C4-2B (cell line): ENCODE results near the gene CBX6.

ENCODE experiments used
- H3K27ac ChIP-seq: fragments of 450-650 bp; 2 replicates; pipeline ENCODE4 v1.5.1; 2017
- ZFX ChIP-seq: fragments of 450-650 bp; IDR thresholded peaks from 2 replicates; pipeline ENCODE4 v1.6.1; 2017
- TF ChIP-seq, protein P1 (sequence below): fragments of 450-650 bp; conservative IDR thresholded peaks from 2 replicates; pipeline ENCODE4 v1.5.1; 2017; ENCODE audit warnings: mild to moderate bottlenecking

Gene CBX6

DNA sequence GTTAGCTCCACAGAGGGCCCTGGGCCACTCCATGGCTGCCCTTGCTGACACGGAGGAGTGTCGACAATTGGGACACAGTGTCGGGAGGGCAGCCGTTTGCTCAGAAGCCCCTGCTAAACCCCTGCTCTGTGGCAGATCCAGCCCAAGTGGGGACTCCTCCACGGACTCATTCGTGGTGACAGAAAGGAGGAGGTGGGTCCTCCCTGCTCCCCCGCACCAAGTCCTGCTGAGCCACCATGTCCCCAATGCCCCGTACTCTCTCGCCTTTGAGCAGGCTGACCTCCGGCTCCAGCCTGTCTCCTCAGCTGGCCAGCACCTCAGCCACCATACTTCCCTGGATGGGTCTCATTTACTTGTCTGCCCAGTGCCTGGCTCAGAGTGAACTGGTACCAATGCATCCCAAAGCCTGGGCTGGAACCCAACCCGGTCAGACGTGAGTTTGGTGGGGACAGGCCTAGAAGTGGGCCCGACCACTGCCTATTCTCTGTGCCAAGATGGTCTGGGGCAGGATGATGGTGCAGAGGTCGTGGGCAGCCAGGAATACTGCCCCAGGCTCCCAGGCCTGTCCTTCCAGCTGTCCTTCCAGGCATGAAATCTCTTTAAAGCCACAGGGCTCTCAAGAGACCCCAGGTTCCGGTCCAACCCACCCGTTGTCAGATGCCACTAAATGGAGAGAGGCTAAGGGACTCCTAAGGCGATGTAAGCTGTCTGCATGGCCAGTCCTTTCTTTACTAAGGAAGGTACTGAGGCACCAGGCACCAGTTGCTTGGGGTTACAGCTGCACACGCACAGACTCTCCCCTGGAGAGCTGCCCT is 4.3 kb downstream of the CBX6 start:
- TF ChIP-seq ZFX = no peak
- TF ChIP-seq, protein P1, sequence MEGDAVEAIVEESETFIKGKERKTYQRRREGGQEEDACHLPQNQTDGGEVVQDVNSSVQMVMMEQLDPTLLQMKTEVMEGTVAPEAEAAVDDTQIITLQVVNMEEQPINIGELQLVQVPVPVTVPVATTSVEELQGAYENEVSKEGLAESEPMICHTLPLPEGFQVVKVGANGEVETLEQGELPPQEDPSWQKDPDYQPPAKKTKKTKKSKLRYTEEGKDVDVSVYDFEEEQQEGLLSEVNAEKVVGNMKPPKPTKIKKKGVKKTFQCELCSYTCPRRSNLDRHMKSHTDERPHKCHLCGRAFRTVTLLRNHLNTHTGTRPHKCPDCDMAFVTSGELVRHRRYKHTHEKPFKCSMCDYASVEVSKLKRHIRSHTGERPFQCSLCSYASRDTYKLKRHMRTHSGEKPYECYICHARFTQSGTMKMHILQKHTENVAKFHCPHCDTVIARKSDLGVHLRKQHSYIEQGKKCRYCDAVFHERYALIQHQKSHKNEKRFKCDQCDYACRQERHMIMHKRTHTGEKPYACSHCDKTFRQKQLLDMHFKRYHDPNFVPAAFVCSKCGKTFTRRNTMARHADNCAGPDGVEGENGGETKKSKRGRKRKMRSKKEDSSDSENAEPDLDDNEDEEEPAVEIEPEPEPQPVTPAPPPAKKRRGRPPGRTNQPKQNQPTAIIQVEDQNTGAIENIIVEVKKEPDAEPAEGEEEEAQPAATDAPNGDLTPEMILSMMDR = no peak
- no peak overlapping the region for H3K27ac ChIP-seq

DNA sequence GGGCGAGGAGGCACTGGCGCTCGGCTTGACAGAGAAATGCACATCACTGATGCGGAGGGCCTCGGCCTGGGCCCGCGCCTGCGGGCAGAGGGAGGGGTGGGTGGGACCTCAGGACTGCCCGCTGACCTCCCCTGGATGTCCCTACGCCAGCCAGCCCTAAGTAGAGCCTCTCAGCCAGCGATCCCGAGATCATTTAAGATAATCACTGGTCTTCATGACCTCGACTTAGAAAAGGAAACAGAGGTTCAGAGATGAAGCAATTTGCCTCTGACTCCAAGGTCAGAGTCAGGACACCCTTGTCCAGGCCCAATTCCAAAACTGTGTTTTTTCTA is 4.9 kb downstream of the CBX6 start:
- TF ChIP-seq ZFX = no peak
- TF ChIP-seq, protein P1 = no peak
- H3K27ac ChIP-seq = no peak overlapping the region

DNA sequence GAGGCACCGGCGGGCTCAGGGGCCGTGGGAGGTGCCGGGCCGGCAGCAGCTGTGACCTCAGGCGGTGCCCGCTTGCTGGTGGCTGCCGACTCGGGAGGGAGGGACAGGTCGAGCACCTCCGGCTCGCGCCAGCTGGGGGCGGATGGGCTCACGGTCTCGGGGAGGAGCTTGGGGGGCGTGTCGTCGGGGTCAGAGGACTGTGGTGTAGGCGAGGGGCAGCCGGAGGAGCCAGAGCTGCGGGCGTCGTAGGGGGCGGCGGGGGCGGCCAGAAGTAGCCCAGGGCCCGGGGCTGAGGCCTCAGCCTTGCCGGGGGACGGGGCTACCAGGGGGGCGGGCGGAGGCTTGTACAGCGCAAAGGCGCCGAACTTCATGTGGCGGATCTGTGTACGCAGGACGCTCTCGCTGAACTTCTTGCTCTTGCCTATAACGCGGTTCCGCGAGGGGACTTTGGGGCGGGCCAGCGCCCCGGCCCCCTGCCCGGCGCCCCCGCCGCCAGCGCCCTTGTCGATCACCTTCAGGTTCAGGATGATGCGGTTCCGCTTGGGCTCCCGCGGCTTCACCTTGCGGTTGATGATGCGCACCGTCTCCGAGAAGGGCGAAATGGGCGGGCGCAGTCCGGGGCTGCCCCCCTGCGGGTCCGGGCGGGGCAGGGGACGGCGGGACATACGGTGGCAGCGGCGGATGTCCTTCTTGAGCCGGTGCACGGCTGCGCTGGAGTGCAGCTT is 5.5 kb downstream of the CBX6 start:
- no peak overlapping the region for H3K27ac ChIP-seq
- no peak for TF ChIP-seq ZFX
- TF ChIP-seq, protein P1 = no peak

DNA sequence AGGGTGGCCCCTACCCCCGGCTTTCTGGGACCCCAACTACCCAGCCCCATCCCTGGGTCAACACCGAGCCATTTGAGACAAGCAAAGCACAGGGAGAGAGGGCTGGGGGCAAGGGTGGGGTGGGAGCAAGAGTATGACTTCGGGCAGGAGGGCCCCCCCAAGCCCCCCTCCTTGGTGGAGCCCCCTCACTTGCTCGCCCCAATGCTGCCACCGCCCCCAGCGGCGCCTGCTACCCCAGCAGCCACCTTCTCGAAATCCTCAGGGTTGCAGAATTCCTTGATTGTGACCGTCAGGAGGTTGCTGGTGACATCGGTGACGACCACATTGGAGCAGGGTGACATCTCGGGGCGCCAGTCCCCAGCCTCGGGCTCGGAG is 6.0 kb downstream of the CBX6 start:
- TF ChIP-seq ZFX = no peak
- TF ChIP-seq, protein P1 = no peak
- H3K27ac ChIP-seq = no peak overlapping the region

DNA sequence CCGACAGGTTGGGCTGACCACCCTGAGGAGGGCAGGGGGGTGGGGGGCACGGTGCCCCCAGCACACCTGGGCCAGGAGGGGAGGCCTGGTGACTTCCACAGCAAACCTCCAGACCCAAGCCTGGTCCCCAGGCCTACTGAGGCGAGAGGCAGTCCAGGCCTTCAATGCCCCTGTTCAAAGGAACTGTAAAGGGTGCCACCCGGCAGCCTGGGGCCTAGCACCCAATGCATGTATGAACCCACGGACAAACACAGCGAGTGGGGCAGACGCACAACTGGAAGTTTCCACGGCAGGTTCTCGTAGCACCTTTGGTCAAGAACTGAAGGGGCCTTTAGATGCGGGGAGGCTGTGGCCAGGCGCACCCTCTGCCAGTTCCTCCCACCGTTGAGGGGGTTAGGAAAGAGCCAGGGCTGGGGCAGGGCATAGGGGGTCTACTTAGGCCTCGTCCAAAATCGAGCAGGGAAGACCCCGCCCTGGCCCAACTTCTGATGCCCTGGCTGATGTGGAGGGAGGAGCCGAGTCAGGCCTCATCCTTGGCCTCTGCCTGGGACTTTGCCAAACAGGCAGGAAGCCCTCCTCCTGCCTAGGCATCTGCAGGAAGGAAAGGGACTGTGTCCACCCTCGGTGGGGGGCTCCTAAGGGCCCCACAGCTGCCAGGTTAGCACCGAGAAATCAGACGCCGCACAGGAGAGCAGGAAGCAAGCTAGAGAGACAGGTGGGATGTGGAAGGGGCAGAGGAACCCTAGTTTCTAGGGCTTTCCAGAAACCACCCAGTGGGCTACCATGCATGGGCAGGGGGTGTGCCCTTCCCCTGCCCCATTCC is 6.6 kb downstream of the CBX6 start:
- H3K27ac ChIP-seq = no peak overlapping the region
- TF ChIP-seq, protein P1 = no peak
- TF ChIP-seq ZFX = no peak

DNA sequence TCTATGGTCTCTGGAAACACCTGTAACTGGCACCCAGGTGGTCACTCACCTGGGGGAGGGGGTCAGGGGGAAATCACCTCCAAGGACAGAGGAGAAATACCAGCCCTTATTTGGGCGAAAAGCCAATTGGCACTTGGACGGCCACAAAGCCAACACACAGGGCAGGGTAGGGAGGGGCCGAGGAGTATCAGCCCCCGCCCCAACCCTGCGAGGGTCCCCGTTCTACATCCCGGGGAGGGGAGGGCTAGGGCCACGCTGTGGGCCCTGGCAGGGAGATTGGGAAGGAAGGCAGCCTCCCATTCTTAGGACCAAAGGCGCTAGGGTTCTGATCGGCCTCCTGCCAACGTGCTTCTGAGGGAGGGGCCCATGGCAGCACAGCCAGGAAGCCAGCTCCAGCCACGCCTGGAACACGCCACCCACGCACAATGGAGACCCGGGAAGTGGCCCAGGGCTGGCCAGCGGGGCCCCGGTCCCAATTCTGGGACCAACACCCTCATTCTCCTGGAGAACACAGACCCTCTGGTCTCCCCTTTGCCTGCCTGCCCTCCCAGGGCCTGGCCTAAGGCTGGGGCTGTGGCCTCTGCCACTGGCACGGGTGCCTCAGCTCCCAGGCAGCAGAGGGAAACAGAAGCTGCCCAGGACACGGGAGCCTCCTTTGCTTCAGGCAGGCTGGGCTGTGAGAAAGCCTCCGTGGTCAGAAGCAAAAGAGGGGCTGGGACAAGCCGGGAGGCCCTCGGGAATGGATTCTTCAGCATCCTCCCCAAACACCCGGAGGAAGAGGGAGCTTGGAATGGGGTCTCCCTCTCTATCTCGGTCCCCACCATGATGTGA is 7.4 kb downstream of the CBX6 start:
- H3K27ac ChIP-seq = no peak overlapping the region
- TF ChIP-seq ZFX = no peak
- TF ChIP-seq, protein P1 = no peak
